Activated CD8-positive, alpha-beta T cell treated with anti-CD3 and anti-CD28 coated beads, Interleukin-2, amount 10 ng/mL, durations not matched to agents 7 days and 5 days (primary cell): ENCODE results near the gene UNC93B1. TPM values are rescaled to one million over a fixed set of nuclear protein-coding genes. Genes with fewer than 3 reads are reported as not detected.
A peak's percentile ranks its signal among the peaks of the same experiment; 100 is the strongest.
"Not testable (repeated sequence)": the region's sequence is repeated elsewhere in the genome, so short reads cannot be mapped to it uniquely, and the experiment has no call there.

Experiments used
- ATAC-seq: fragments of 150-1000 bp; cut with Tn5 transposase; one replicate; pipeline ENCODE4 v1.10.0; 2021; ENCODE audit warnings: moderate library complexity
- CTCF ChIA-PET: fragments of 350-600 bp; sonication (Branson Sonifier 250); formaldehyde crosslinking; loops from one replicate; lab custom pipeline; 2021; ENCODE audit warnings: antibody characterized with exemption; lab: Charles Lee
- POLR2A ChIA-PET: fragments of 350-600 bp; sonication (Branson Sonifier 250); formaldehyde crosslinking; loops from one replicate; lab custom pipeline; 2021; ENCODE audit warnings: antibody characterized with exemption; lab: Charles Lee
- DNase-seq: peaks from one replicate; pipeline ENCODE4 v3.0.0-alpha.2; 2020
- H3K27ac Mint-ChIP-seq: one replicate; pipeline ENCODE4 v1.8.0; 2021; ENCODE audit warnings: mild to moderate bottlenecking, mixed read lengths
- H3K27me3 Mint-ChIP-seq: one replicate; pipeline ENCODE4 v1.8.0; 2021; ENCODE audit warnings: low read depth, mixed read lengths
- H3K36me3 Mint-ChIP-seq: one replicate; pipeline ENCODE4 v1.8.0; 2021; ENCODE audit warnings: low read depth, mixed read lengths
- H3K4me1 Mint-ChIP-seq: one replicate; pipeline ENCODE4 v1.8.0; 2021; ENCODE audit warnings: low read depth, mixed read lengths
- H3K4me3 Mint-ChIP-seq: one replicate; pipeline ENCODE4 v1.8.0; 2021; ENCODE audit warnings: mild to moderate bottlenecking, mixed read lengths
- H3K9me3 Mint-ChIP-seq: one replicate; pipeline ENCODE4 v1.8.0; 2022; ENCODE audit warnings: mixed read lengths; ENCODE audit not compliant: insufficient read depth
- total RNA-seq, 2 experiments: library from RNA; stranded (reverse); gene quantifications; one replicate each; pipeline ENCODE4 v1.2.3, GENCODE V29; 2021

The UNC93B1 gene
- total RNA-seq, 2 experiments from 2014 or later: 27.8 to 29.8 TPM

DNA sequence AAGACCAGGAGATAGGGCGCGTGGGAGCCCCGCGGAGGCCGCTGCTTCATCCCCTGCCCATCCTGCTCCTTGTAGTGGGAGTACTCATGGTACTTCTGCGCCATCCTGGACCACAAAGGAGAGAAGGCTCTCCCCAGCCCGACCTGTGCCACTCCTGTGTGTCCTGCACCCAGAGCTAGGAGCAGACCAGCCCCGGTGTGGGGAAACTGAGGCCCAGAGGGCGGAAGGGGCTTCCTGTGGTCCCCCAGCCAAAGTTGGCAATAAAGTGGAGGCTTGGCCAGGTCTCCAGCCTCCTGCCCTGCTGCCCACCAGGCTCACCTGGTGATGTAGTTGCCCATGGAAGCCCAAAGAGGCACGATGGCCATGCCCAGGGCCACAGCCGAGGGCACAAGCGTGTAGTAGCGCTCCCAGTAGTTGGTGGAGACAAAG, 4.7 kb downstream of the UNC93B1 start:
- DNase-seq (no peak), ATAC-seq (no peak)
- H3K4me1 Mint-ChIP-seq: peaks cover 57% of the 10 kb centered on the region
- H3K4me3 Mint-ChIP-seq: no peak overlapping the region
- no peak overlapping the region for H3K27ac Mint-ChIP-seq
- ChIA-PET CTCF (interaction anchor here (1.0 to 1.2 kb wide), 2 partner anchors 11 to 18 kb away, joined by 3 to 4 read pairs; no protein-coding TSS in a partner anchor), POLR2A (interaction anchor here (1.3 kb wide), 1 partner anchor 36 kb away, joined by 3 read pairs; no protein-coding TSS in a partner anchor)
- no peaks in the 10 kb centered on the region for H3K27me3 Mint-ChIP-seq
- H3K9me3 Mint-ChIP-seq: no peaks in the 10 kb centered on the region
- peaks cover 17% of the 10 kb centered on the region for H3K36me3 Mint-ChIP-seq

DNA sequence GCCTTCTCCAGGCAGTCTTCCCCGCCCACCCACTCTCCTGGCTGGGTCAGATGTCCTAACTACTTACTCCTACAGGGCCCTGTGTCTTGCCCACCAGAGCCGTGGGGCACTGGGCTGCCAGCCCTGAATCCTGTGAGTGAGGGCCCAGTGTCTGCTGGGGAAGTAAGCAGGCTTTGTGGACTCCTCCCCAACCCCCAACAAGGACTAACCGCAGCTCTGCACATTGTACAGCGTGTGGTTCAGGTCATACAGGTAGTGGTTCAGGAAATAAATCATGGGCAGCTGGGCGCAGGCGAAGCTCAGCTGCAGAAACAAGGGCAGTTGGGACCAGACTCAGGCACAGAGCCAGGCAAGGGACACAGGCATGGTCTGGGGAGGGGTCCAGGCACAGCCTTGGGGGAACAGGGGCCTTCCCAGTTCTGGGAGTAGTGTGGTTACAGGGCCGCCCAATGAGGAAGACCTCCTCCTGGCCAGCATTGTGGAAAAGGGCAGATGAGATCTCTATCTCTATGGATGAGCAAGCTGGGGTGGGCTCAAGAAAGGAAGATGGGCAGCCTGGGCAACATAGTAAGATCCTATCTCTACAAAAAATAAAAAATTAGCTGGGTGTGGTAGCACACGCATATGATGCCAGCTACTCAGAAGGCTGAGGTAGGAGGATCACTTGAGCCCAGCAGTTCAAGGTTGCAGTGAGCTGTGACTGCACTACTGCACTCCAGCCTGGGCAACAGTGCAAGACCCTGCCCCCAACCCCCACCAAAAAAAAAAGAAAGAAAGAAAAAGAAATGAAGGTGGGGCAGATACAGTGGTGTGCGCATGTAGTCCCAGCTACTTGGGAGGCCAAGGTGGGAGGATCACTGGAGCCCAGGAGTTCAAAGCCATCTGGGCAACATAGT, 5.5 kb downstream of the UNC93B1 start:
- peak; percentile 58 for ATAC-seq
- Mint-ChIP-seq H3K4me3 (peak overlapping the region; percentile 32), H3K4me1 (peaks cover 59% of the 10 kb centered on the region), H3K27ac (peak overlapping the region; percentile 79), H3K27me3 (no peaks in the 10 kb centered on the region), H3K9me3 (no peaks in the 10 kb centered on the region), H3K36me3 (peaks cover 17% of the 10 kb centered on the region)
- peak; percentile 69 for DNase-seq
- ChIA-PET CTCF (interaction anchor here (1.0 to 1.2 kb wide), 2 partner anchors 12 to 17 kb away, joined by 3 to 4 read pairs; no protein-coding TSS in a partner anchor), POLR2A (no interaction called here)

DNA sequence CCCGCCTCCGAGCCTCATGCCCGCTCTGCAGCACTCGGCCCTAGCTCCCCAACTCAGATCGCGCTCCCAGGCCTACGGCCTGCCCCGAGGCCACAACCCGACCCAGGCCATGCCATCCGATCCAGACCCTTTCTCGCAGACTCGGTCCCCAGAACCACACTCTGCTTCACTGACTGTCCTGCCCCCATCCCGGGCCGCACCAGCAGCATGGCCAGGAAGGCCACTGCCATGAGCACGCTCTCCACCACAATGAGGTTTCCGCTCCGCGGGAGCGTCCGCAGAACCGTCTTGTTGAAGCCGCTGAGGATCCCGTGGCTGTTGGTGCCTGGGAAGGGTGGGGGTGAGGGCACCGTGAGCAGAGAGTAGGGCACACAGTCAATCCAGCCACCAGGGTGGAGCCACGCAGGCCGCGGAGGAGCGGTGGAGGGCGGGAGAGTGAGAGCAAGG, 6.4 kb downstream of the UNC93B1 start:
- ChIA-PET POLR2A (no interaction called here), CTCF (no interaction called here)
- H3K4me3 Mint-ChIP-seq: no peak overlapping the region
- H3K27me3 Mint-ChIP-seq: no peaks in the 10 kb centered on the region
- peaks cover 15% of the 10 kb centered on the region for H3K36me3 Mint-ChIP-seq
- H3K27ac Mint-ChIP-seq: peak overlapping the region; percentile 50
- peak; percentile 24 for ATAC-seq
- no peaks in the 10 kb centered on the region for H3K9me3 Mint-ChIP-seq
- no peak for DNase-seq
- H3K4me1 Mint-ChIP-seq: peaks cover 52% of the 10 kb centered on the region

DNA sequence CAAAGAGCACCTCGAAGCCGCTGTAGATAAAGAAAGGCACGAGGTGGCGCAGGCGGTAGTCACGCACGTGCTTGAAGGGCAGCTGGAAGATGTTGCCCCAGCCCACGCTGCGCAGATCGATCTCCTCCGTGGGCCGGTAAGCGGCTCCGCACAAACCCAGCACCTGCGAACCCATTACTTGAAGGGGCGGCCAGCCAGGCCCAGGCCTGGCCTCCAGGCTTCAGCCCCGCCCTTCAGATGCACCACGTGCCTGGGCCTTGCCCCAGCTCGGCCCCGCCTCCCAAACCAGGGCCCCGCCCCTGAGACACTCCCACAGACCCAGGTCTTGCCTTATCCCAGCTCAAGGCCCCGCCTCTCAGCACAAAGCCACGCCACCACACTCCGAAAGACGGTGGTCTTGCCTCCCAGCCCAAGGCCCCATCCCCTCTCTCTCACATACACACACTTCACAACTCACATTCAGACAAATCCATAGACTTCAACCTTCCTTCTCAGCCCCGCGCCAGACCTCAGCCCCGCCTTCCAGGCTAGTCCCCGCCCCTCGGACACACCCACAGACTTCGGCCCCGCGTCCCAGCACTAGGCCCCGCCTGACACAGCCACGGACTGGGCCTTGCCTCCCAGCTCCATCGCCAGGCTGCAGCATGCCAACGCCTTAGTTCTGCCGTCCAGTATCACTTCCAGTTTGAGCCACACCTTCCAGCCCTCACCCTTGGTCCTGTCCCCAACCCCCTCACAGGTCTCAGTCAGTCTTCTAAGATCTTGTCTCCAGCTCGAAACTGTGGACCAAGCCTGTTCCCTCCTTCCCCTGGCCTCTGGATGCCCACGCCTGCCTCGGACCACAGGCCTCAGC, 7.0 kb downstream of the UNC93B1 start:
- H3K4me3 Mint-ChIP-seq: no peak overlapping the region
- peaks cover 49% of the 10 kb centered on the region for H3K4me1 Mint-ChIP-seq
- H3K36me3 Mint-ChIP-seq: peaks cover 10% of the 10 kb centered on the region
- DNase-seq: peak; percentile 50
- H3K27ac Mint-ChIP-seq: peak overlapping the region; percentile 50
- ChIA-PET CTCF (no interaction called here), POLR2A (no interaction called here)
- no peaks in the 10 kb centered on the region for H3K27me3 Mint-ChIP-seq
- no peaks in the 10 kb centered on the region for H3K9me3 Mint-ChIP-seq
- peak; percentile 50 for ATAC-seq

DNA sequence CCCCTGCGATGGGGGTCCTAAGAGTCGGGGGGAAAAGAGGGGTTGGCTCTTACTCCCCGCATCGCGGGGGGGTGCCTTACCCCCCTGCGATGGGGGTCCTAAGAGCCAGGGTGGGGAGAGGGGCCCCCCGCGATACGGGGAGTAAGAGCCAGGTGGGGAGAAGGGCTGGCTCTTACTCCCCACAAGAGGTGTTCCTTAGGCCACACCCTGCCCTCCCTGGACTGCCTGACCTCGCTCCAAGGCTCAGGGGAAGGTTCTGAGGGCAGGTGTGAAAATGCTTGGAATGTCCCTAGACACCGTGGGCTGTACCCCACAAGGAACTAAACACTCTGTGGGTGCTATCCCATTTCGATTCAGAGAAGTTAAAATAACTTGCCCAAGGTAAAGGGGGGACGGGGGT, 7.8 kb downstream of the UNC93B1 start:
- POLR2A ChIA-PET: no interaction called here
- H3K4me1 Mint-ChIP-seq: peaks cover 50% of the 10 kb centered on the region
- no peak for ATAC-seq
- no peak overlapping the region for H3K27ac Mint-ChIP-seq
- H3K9me3 Mint-ChIP-seq: no peaks in the 10 kb centered on the region
- no peak overlapping the region for H3K4me3 Mint-ChIP-seq
- CTCF ChIA-PET: no interaction called here
- DNase-seq: no peak
- H3K36me3 Mint-ChIP-seq: peaks cover 10% of the 10 kb centered on the region
- H3K27me3 Mint-ChIP-seq: no peaks in the 10 kb centered on the region

DNA sequence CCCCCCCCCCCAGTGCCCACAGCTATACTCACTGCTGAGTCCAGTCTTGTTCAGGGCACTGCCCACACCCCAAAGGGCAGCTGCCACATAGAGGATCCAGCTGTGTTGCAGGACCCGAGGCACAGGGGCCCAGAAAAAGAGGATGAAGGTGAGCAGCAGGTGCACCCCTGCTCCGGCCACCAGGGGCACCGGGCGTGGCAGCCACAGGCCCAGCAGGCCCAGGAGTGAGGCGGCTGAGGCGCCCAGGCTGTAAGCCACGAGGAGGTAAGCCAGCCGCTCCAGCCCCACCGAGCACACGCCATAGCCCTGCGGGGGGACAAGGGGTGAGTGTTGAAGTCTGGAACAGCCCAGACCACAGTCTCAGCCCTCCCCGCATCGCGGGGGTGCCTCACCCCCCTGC, 8.3 kb downstream of the UNC93B1 start:
- Mint-ChIP-seq H3K4me1 (peaks cover 49% of the 10 kb centered on the region), H3K36me3 (peaks cover 10% of the 10 kb centered on the region)
- H3K9me3 Mint-ChIP-seq, H3K27ac Mint-ChIP-seq, H3K4me3 Mint-ChIP-seq, H3K27me3 Mint-ChIP-seq, CTCF ChIA-PET, ATAC-seq, DNase-seq, POLR2A ChIA-PET: not testable (repeated sequence)

DNA sequence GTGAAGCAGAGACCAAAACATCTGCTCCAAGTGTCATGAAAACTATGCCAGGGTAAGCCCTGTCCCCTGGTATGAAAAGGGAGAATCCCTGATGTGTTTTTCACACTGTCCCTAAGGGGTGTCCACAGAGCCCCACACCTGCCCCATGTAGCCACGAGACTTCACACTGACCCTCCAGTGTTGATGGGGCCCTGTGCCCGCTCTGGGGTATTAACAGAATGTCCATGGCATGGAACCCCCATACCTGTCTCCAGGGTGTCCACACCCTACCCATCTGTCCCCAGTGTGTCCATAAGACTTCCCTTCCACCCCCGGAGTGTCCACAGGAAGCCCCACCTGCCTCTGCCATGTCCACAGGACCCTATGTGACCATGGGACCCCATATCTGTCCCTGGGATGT, 8.8 kb downstream of the UNC93B1 start:
- H3K9me3 Mint-ChIP-seq, H3K27ac Mint-ChIP-seq, H3K4me3 Mint-ChIP-seq, H3K27me3 Mint-ChIP-seq, POLR2A ChIA-PET, DNase-seq, ATAC-seq: not testable (repeated sequence)
- peaks cover 45% of the 10 kb centered on the region for H3K4me1 Mint-ChIP-seq
- peaks cover 10% of the 10 kb centered on the region for H3K36me3 Mint-ChIP-seq
- CTCF ChIA-PET: interaction anchor here (1.4 kb wide), 1 partner anchor 39 kb away, joined by 8 read pairs; no protein-coding TSS in a partner anchor

DNA sequence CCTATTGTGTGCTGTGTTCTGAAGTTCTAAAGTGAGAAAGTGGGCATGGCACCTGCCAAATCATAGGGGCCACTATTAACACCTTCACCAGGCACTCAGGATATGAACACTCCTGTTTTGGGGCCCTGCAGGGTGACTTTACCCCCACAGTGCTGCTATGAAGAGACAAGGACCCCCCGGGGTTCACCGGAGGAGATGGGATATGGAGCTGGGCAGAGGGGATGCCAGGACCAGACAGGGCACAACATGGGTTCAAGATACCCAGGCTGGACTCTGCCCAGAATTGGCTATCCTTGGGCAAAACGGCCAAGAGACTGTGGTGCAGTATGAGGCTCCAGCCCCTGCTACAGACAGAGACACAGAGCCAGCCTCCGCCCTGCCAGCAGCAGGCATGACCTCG, 9.5 kb downstream of the UNC93B1 start:
- H3K9me3 Mint-ChIP-seq, H3K27ac Mint-ChIP-seq, POLR2A ChIA-PET, ATAC-seq, H3K4me3 Mint-ChIP-seq, H3K27me3 Mint-ChIP-seq, DNase-seq: not testable (repeated sequence)
- H3K36me3 Mint-ChIP-seq: peaks cover 10% of the 10 kb centered on the region
- CTCF ChIA-PET: interaction anchor here (0.7 to 1.4 kb wide), 7 partner anchors 8 to 123 kb away, joined by 3 to 8 read pairs (median 3); no protein-coding TSS in a partner anchor
- peaks cover 38% of the 10 kb centered on the region for H3K4me1 Mint-ChIP-seq

DNA sequence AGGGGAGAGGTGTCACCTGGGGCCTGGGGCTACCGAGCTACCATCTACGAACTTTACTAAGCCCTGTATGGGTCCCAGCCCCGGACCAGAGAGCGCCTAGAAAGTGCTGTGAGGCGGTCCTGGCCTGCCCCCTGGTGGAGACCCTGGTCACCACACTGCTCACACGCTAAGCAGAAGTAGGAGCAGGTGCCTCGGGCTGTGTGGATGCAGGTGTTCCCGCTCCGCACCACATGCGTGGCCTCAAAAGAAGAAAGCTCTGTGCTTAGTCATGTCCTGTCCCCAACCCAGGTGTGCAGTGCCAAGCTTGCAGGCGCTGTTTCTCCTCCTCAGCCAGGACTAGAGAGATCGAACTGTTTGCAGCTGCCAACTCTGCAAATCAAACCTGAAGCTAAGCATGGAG, 10.1 kb downstream of the UNC93B1 start:
- CTCF ChIA-PET: interaction anchor here (0.7 to 1.6 kb wide), 8 partner anchors 9 to 123 kb away, joined by 3 to 8 read pairs (median 4); no protein-coding TSS in a partner anchor
- Mint-ChIP-seq H3K27ac (peak overlapping the region; percentile 22), H3K4me1 (peaks cover 32% of the 10 kb centered on the region), H3K36me3 (peaks cover 10% of the 10 kb centered on the region)
- POLR2A ChIA-PET, ATAC-seq, H3K27me3 Mint-ChIP-seq, H3K4me3 Mint-ChIP-seq, H3K9me3 Mint-ChIP-seq: not testable (repeated sequence)
- DNase-seq: peak; percentile 65

DNA sequence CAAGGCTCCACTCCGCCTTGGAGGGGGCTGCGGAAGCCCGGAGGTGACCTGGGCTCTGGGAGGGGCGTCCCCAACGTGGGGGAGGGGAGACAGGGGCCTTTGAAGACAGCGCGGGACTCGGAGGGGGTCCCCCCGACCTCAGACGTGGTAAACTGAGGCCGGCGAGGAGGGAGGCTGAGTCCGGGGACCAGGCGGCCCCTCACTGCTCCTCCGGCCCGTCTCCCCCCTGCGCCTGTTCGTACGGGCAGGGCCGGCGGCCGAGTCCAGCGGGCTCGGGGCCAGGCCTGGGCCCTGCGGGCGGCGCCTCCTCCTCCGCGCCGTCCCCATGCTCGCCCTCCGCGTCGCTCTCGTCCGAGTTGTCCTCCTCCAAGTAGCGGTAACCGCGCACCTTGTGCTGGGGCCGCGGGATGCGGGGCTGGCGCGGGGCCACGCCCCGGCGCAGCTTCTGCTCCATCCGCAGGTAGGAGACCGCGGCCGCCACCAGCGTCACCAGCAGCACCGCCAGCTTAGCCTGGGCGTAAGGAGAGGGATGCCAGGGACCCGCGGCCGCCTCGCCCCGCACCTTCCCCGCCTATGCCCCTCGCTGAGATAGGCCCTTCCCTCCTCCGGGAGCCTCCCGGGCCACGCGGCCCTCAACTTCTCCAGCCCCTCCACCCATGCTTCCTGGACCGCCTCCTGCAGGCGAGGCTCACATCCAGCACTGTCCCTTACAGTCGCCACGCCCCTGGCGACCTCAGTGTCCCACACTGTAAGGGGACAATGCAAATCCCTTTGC, 12.4 kb downstream of the UNC93B1 start:
- H3K27ac Mint-ChIP-seq, DNase-seq, ATAC-seq, POLR2A ChIA-PET, H3K36me3 Mint-ChIP-seq, CTCF ChIA-PET, H3K9me3 Mint-ChIP-seq, H3K27me3 Mint-ChIP-seq, H3K4me3 Mint-ChIP-seq: not testable (repeated sequence)
- H3K4me1 Mint-ChIP-seq: peaks cover 11% of the 10 kb centered on the region
